GM12878 (cell line): Measurements from ENCODE around the gene KLHL2. TPM values are rescaled to one million over a fixed set of nuclear protein-coding genes. Genes with fewer than 3 reads are reported as not detected.

ENCODE experiments used
- ATAC-seq: fragments of 200-7000 bp; cut with Tn5 transposase; 3 replicates; pipeline ENCODE4 v1.9.1; 2020; ENCODE audit warnings: mild to moderate bottlenecking, moderate library complexity
- BruUV-seq: library from RNA; stranded (reverse); fragments of 400-500 nt; replicated peaks from 2 replicates; lab custom pipeline; 2021; lab: Mats Ljungman, UMichigan
- CTCF ChIA-PET: fragments of 300-600 bp; sonication (Branson Sonifier 250); formaldehyde crosslinking; extraction: SDS; loops from one replicate; lab custom pipeline; 2021; ENCODE audit warnings: inconsistent platforms; lab: Yijun Ruan, JAX
- POLR2A ChIA-PET: fragments of 350-600 bp; formaldehyde crosslinking; extraction: SDS; loops from one replicate; lab custom pipeline; 2021; ENCODE audit warnings: inconsistent platforms; lab: Charles Lee
- RAD21 ChIA-PET: fragments of 300-600 bp; sonication (Branson Sonifier 250); formaldehyde crosslinking; loops from one replicate; lab custom pipeline; 2023; ENCODE audit warnings: antibody characterized with exemption; ENCODE audit not compliant: unreplicated experiment; lab: Charles Lee
- SMC1A ChIA-PET: fragments of 300-600 bp; sonication (Branson Sonifier 250); formaldehyde crosslinking; loops from one replicate; lab custom pipeline; 2023; ENCODE audit not compliant: unreplicated experiment, uncharacterized antibody; lab: Charles Lee
- DNase-seq: peaks from one replicate; pipeline ENCODE4 v3.0.0-alpha.2; 2011; ENCODE audit warnings: low read depth, low spot score
- FAIRE-seq: peaks from 3 replicates; lab custom pipeline; 2011; peaks lifted over from hg19 to GRCh38; lab: Jason Lieb, UNC
- H2AFZ ChIP-seq: 2 replicates; pipeline ENCODE4 v1.6.0; 2011; ENCODE audit warnings: low read depth, low read length, control low read depth; ENCODE audit not compliant: control insufficient read depth
- H3K27ac ChIP-seq: 2 replicates; pipeline ENCODE4 v1.5.1; 2011; ENCODE audit warnings: control low read depth; ENCODE audit not compliant: control insufficient read depth, insufficient read depth
- H3K27me3 ChIP-seq, 2 experiments: replicated peaks in 1 of 2; 2 replicates each; pipeline versions ENCODE4 v1.6.0 to v1.6.1; 2011; ENCODE audit warnings: low read length in 1 of 2; ENCODE audit not compliant: control insufficient read depth in 2 of 2, insufficient read depth in 2 of 2
- H3K36me3 ChIP-seq, 2 experiments: 2 replicates each; pipeline ENCODE4 v1.5.1; 2011; ENCODE audit warnings: low read length in 1 of 2; ENCODE audit not compliant: control insufficient read depth in 2 of 2, insufficient read depth in 2 of 2
- H3K4me1 ChIP-seq: 2 replicates; pipeline ENCODE4 v1.6.1; 2011; ENCODE audit warnings: mild to moderate bottlenecking, low read length, moderate library complexity, mixed read lengths; ENCODE audit not compliant: control insufficient read depth, insufficient read depth
- H3K4me2 ChIP-seq: 2 replicates; pipeline ENCODE4 v1.6.0; 2011; ENCODE audit warnings: control low read depth; ENCODE audit not compliant: control insufficient read depth, insufficient read depth
- H3K4me3 ChIP-seq: fragments of 200-600 bp; sonication (generic); 2 replicates; pipeline ENCODE4 v1.5.1; 2016
- H3K79me2 ChIP-seq: 2 replicates; pipeline ENCODE4 v1.6.0; 2011; ENCODE audit warnings: low read length; ENCODE audit not compliant: control insufficient read depth, insufficient read depth
- H3K9ac ChIP-seq: 2 replicates; pipeline ENCODE4 v1.8.0; 2011; ENCODE audit warnings: low read length, control low read depth, mixed read lengths; ENCODE audit not compliant: control insufficient read depth, insufficient read depth
- H3K9me3 ChIP-seq: replicated peaks from 3 replicates; pipeline ENCODE4 v1.5.1; 2011; ENCODE audit warnings: mild to moderate bottlenecking, low read length; ENCODE audit not compliant: control insufficient read depth, insufficient read depth
- H4K20me1 ChIP-seq: 2 replicates; pipeline ENCODE4 v1.6.0; 2011; ENCODE audit not compliant: control insufficient read depth, insufficient read depth
- CREM ChIP-seq: IDR thresholded peaks from 2 replicates; pipeline ENCODE4 v1.6.1; 2014; ENCODE audit warnings: antibody characterized with exemption, low read depth
- HDGF ChIP-seq: fragments of 450-650 bp; IDR thresholded peaks from 2 replicates; pipeline ENCODE4 v1.6.1; 2016; ENCODE audit warnings: antibody characterized with exemption
- JUND ChIP-seq: IDR thresholded peaks from 2 replicates; pipeline ENCODE4 v1.6.1; 2012; ENCODE audit warnings: low read depth, mild to moderate bottlenecking, low read length, improper control_type of control experiment, moderate library complexity
- KDM1A ChIP-seq: fragments of 200-600 bp; sonication (generic); IDR thresholded peaks from 2 replicates; pipeline ENCODE4 v1.6.1; 2016; ENCODE audit warnings: borderline replicate concordance
- NFYB ChIP-seq: IDR thresholded peaks from 2 replicates; pipeline ENCODE4 v1.6.1; 2011; ENCODE audit warnings: low read depth, mild to moderate bottlenecking, low read length, improper control_type of control experiment, moderate library complexity; ENCODE audit not compliant: insufficient read depth
- NR2C2 ChIP-seq: IDR thresholded peaks from 2 replicates; pipeline ENCODE4 v1.6.1; 2011; ENCODE audit warnings: borderline replicate concordance, low read depth; ENCODE audit not compliant: control insufficient read depth, insufficient read length
- NR2F1 ChIP-seq: fragments of 450-650 bp; conservative IDR thresholded peaks from 2 replicates; pipeline ENCODE4 v1.6.1; 2017; ENCODE audit warnings: mild to moderate bottlenecking
- POLR2AphosphoS2 ChIP-seq: IDR thresholded peaks from 2 replicates; pipeline ENCODE4 v1.6.1; 2011; ENCODE audit warnings: low read depth, mild to moderate bottlenecking, low read length, improper control_type of control experiment, moderate library complexity
- PRDM15 ChIP-seq: fragments of 450-650 bp; formaldehyde crosslinking; IDR thresholded peaks from 2 replicates; pipeline ENCODE4 v1.4.0; 2020; ENCODE audit warnings: mild to moderate bottlenecking, moderate library complexity
- SIN3A ChIP-seq: IDR thresholded peaks from 2 replicates; pipeline ENCODE4 v1.6.1; 2012; ENCODE audit warnings: low read depth, low read length, improper control_type of control experiment
- SP1 ChIP-seq: IDR thresholded peaks from one replicate; pipeline ENCODE4 v1.6.1; 2011; ENCODE audit warnings: low read depth, low read length
- SUZ12 ChIP-seq: fragments of 200-600 bp; sonication (generic); IDR thresholded peaks from one replicate; pipeline ENCODE4 v1.6.1; 2018; ENCODE audit warnings: antibody characterized with exemption, mild to moderate bottlenecking; ENCODE audit not compliant: unreplicated experiment
- TARDBP ChIP-seq: IDR thresholded peaks from 2 replicates; pipeline ENCODE4 v1.6.1; 2016; ENCODE audit warnings: borderline replicate concordance
- TBL1XR1 ChIP-seq: IDR thresholded peaks from 2 replicates; pipeline ENCODE4 v1.6.1; 2012; ENCODE audit warnings: low read depth, low read length, improper control_type of control experiment
- ZNF274 ChIP-seq: IDR thresholded peaks from one replicate; pipeline ENCODE4 v1.8.0; 2011; ENCODE audit not compliant: insufficient read length, insufficient read depth
- WGBS: methylation state at CpG from one replicate; pipeline ENCODE4 v1.1.6; 2016; ENCODE audit warnings: low lambda C conversion rate; ENCODE audit not compliant: insufficient replicate concordance, insufficient coverage; ENCODE audit errors: missing lambda C conversion rate; 5-methylcytosine and 5-hydroxymethylcytosine counted together
- in situ Hi-C: fragments of 300-500 bp; cut with MboI; formaldehyde crosslinking; loops from 9 replicates; pipeline ENCODE4 v1.14.3; 2018; ENCODE audit warnings: mixed read lengths
- intact Hi-C: fragments of 100-400 bp; cut with micrococcal nuclease; formaldehyde crosslinking; loops from one replicate; pipeline ENCODE4 v1.14.2; 2022; ENCODE audit not compliant: unreplicated experiment
- polyA plus RNA-seq, 11 experiments: library from polyadenylated mRNA; depleted of rRNA in 4 of 11; unstranded in 6 of 11; stranded (reverse) in 5 of 11; fragments of >200 nt; fragmentation: Nextera tagmentation in 4 of 11; fragmentation: Illumina TruSeq in 1 of 11; extraction: Ambion mirVana in 4 of 11; extraction: Trizol in 1 of 11; gene quantifications; 1 replicate in 1 of 11; 2 replicates in 10 of 11; pipeline versions ENCODE4 v1.2.1 to v1.2.3, GENCODE V29; 2011 to 2016; ENCODE audit warnings: inconsistent platforms in 2 of 11, missing spikeins in 2 of 11, low read depth in 1 of 11
- total RNA-seq, 4 experiments: library from RNA; depleted of rRNA in 3 of 4; stranded (reverse); fragments of >200 nt in 3 of 4; fragmentation: Illumina TruSeq in 1 of 4; extraction: Trizol in 1 of 4; gene quantifications; 2 replicates each; pipeline versions ENCODE4 v1.2.1 to v1.2.3, GENCODE V29; 2013 to 2021
- TF ChIP-seq, protein P1 (sequence below): fragments of 450-650 bp; formaldehyde crosslinking; IDR thresholded peaks from 2 replicates; pipeline ENCODE4 v1.4.0; 2022; ENCODE audit warnings: mild to moderate bottlenecking, moderate library complexity

The KLHL2 gene
- total and polyA plus RNA-seq, 10 of the 15 experiments (the other 5 are each of a cell fraction or from before 2014, with no cell fraction given), result 4.8 to 22.8 (median 12.9) TPM

DNA sequence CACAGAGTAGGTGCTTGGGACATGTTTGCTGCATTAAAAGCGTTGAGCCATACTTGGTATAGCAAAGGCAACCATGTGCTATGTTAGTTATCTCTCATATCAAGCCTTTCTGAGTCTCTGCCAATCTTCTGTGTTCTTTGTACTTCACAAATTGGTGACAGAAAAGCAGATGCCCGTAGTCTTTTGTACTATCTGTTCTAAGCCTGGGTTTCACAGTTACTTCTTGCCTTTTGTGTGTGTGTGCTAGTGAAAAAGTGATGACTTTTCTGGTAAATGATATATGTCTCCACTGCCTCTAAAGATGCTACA is 16.1 kb upstream of the KLHL2 start (continued):
- TF ChIP-seq, protein P1, sequence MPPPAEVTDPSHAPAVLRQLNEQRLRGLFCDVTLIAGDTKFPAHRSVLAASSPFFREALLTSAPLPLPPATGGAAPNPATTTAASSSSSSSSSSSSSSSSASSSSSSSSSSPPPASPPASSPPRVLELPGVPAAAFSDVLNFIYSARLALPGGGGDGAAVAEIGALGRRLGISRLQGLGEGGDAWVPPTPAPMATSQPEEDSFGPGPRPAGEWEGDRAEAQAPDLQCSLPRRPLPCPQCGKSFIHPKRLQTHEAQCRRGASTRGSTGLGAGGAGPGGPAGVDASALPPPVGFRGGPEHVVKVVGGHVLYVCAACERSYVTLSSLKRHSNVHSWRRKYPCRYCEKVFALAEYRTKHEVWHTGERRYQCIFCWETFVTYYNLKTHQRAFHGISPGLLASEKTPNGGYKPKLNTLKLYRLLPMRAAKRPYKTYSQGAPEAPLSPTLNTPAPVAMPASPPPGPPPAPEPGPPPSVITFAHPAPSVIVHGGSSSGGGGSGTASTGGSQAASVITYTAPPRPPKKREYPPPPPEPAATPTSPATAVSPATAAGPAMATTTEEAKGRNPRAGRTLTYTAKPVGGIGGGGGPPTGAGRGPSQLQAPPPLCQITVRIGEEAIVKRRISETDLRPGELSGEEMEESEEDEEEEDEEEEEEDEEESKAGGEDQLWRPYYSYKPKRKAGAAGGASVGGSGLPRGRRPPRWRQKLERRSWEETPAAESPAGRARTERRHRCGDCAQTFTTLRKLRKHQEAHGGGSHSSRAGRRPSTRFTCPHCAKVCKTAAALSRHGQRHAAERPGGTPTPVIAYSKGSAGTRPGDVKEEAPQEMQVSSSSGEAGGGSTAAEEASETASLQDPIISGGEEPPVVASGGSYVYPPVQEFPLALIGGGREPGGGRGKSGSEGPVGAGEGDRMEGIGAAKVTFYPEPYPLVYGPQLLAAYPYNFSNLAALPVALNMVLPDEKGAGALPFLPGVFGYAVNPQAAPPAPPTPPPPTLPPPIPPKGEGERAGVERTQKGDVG (CRISPR knock-in tag), result no peak
- TF ChIP-seq NFYB, result no peak
- no peak for TF ChIP-seq TARDBP
- TF ChIP-seq SUZ12, result no peak

DNA sequence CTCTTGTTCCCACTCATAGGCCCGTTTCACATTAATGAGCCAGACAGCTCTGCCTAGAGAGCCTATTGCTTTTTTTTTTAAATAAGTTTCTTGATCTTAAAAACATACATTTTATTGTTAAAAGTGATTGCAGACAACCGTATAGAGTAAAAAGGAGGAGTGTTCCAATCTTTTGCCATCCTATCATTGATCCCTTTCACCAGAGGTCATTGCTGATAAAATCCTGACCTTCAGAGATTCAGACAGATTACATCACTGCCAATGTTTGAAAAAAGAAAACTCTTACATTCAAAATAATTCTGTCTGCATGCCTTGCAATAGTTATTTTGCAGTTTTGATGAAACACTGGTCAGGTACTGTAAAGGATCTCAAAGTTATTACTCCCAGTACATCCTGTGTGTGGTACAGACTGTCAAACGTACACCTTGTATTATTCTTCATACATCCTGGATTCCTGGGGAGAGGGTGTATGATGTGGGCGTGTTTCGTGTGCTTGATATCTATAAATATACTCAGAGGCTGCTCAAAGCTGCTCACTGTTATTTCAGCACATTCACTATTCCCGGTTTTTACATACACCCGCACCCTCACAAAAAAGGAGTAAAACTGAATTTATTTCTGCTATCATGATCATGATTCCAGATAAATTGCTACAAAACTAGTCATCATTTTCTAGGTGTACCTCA is 15.4 kb upstream of the KLHL2 start:
- CTCF ChIA-PET, result interaction anchor here (0.6 kb wide), 2 partner anchors 103 to 207 kb away, joined by 3 read pairs; no protein-coding TSS in a partner anchor
- in situ Hi-C loops, result no loop called here
- intact Hi-C loops, result no loop called here
- no peak overlapping the region for H3K27ac ChIP-seq
- H4K20me1 ChIP-seq, result no peaks in the 10 kb centered on the region
- H3K27me3 ChIP-seq, result no peaks in the 10 kb centered on the region
- RAD21 ChIA-PET, result no interaction called here
- H3K4me1 ChIP-seq, result no peaks in the 10 kb centered on the region
- 62% methylated on average over 7 of the region's 7 CpGs for WGBS
- H2AFZ ChIP-seq, result no peak overlapping the region
- no TSS peak for BruUV-seq
- FAIRE-seq (no peak), ATAC-seq (no peak), DNase-seq (no peak)
- SMC1A ChIA-PET, result interaction anchor here (0.6 to 1.4 kb wide), 4 partner anchors 10 to 86 kb away, joined by 3 read pairs; no protein-coding TSS in a partner anchor
- H3K79me2 ChIP-seq, result no peaks in the 10 kb centered on the region
- H3K4me2 ChIP-seq, result no peak overlapping the region
- no peak overlapping the region for H3K4me3 ChIP-seq
- no peaks in the 10 kb centered on the region for H3K36me3 ChIP-seq
- POLR2A ChIA-PET, result no interaction called here
- no peak overlapping the region for H3K9ac ChIP-seq
- no peaks in the 10 kb centered on the region; the same call in 2 of the 3 replicates for H3K9me3 ChIP-seq
- TF ChIP-seq JUND (no peak), TBL1XR1 (no peak), KDM1A (no peak), ZNF274 (no peak), CREM (no peak), SP1 (no peak), SIN3A (no peak), POLR2AphosphoS2 (no peak), NR2C2 (no peak), NR2F1 (no peak), HDGF (no peak), PRDM15 (CRISPR knock-in tag) (no peak)
